CD4-positive, alpha-beta T cell (primary cell): ENCODE data around the gene ACTR1A. TPM values are rescaled to one million over a fixed set of nuclear protein-coding genes. Genes with fewer than 3 reads are reported as not detected.

Experiments used
- ATAC-seq: fragments of 200-7000 bp; cut with Tn5 transposase; one replicate; pipeline ENCODE4 v1.10.0; 2022; ENCODE audit warnings: mild to moderate bottlenecking; ENCODE audit not compliant: poor library complexity
- CTCF ChIA-PET: fragments of 350-600 bp; sonication (Branson Sonifier 250); formaldehyde crosslinking; loops from one replicate; lab custom pipeline; 2021; ENCODE audit warnings: antibody characterized with exemption, inconsistent platforms; lab: Charles Lee
- POLR2A ChIA-PET: fragments of 350-600 bp; sonication (Branson Sonifier 250); formaldehyde crosslinking; loops from one replicate; lab custom pipeline; 2021; ENCODE audit warnings: antibody characterized with exemption, inconsistent platforms; lab: Charles Lee
- DNase-seq, 14 experiments: peaks; one replicate each; pipeline ENCODE4 v3.0.0-alpha.2; 2013 to 2020; ENCODE audit warnings: mixed read lengths in 2 of 14
- H3K27ac ChIP-seq, 2 donors: one replicate each; pipeline versions ENCODE4 v1.5.1 to v1.7.0; 2013; ENCODE audit warnings: low read length in 2 of 2, low read depth in 1 of 2, mild to moderate bottlenecking in 1 of 2
- H3K27me3 ChIP-seq, 2 experiments: 1 replicate in 1 of 2; 2 replicates in 1 of 2; pipeline versions ENCODE4 v1.6.1 to v1.7.0; 2013; ENCODE audit warnings: low read length in 2 of 2, control low read depth in 1 of 2, mild to moderate bottlenecking in 1 of 2, moderate library complexity in 1 of 2; ENCODE audit not compliant: insufficient read depth in 2 of 2, control insufficient read depth in 1 of 2
- H3K36me3 ChIP-seq: one replicate; pipeline ENCODE4 v1.6.1; 2013; ENCODE audit warnings: low read length, control low read depth; ENCODE audit not compliant: insufficient read depth
- H3K4me1 ChIP-seq: one replicate; pipeline ENCODE4 v1.6.1; 2013; ENCODE audit warnings: low read length, control low read depth; ENCODE audit not compliant: insufficient read depth
- H3K4me3 ChIP-seq: one replicate; pipeline ENCODE4 v1.5.1; 2013; ENCODE audit warnings: mild to moderate bottlenecking, low read length, moderate library complexity
- H3K9me3 ChIP-seq, 2 experiments: 1 replicate in 1 of 2; 2 replicates in 1 of 2; pipeline versions ENCODE4 v1.6.1 to v1.7.0; 2013; ENCODE audit warnings: low read length in 2 of 2, mild to moderate bottlenecking in 2 of 2, control low read depth in 1 of 2, moderate library complexity in 1 of 2; ENCODE audit not compliant: control insufficient read depth in 1 of 2, insufficient read depth in 1 of 2
- H3K27ac Mint-ChIP-seq: one replicate; pipeline ENCODE4 v1.8.0; 2020; ENCODE audit warnings: mixed read lengths
- H3K27me3 Mint-ChIP-seq: one replicate; pipeline ENCODE4 v1.8.0; 2021; ENCODE audit warnings: mixed read lengths
- H3K36me3 Mint-ChIP-seq: one replicate; pipeline ENCODE4 v1.8.0; 2021; ENCODE audit warnings: low read depth, mixed read lengths
- H3K4me1 Mint-ChIP-seq: one replicate; pipeline ENCODE4 v1.8.0; 2021; ENCODE audit warnings: low read depth, mixed read lengths
- H3K4me3 Mint-ChIP-seq: one replicate; pipeline ENCODE4 v1.8.0; 2020; ENCODE audit warnings: mild to moderate bottlenecking, mixed read lengths
- H3K9me3 Mint-ChIP-seq: one replicate; pipeline ENCODE4 v1.8.0; 2020; ENCODE audit warnings: mixed read lengths
- CTCF ChIP-seq: fragments of 200-600 bp; IDR thresholded peaks from one replicate; pipeline ENCODE4 v1.8.0; 2022; ENCODE audit warnings: antibody characterized with exemption, mild to moderate bottlenecking
- intact Hi-C, 2 experiments: fragments of 100-400 bp; cut with DNase I in 1 of 2; cut with micrococcal nuclease in 1 of 2; formaldehyde crosslinking; loops; one replicate each; pipeline versions ENCODE4 v1.15.1 to v1.9.0; 2023 to 2025; cut with DNase I, micrococcal nuclease
- total RNA-seq, 174 experiments: library from RNA in 2 of 174; stranded (reverse) in 2 of 174; gene quantifications; one replicate each; pipeline ENCODE4 v1.2.3 and lab custom pipeline; 2021 to 2026

Gene ACTR1A
- total RNA-seq, 2 experiments from 2014 or later = 43.3 to 46.3 TPM

DNA sequence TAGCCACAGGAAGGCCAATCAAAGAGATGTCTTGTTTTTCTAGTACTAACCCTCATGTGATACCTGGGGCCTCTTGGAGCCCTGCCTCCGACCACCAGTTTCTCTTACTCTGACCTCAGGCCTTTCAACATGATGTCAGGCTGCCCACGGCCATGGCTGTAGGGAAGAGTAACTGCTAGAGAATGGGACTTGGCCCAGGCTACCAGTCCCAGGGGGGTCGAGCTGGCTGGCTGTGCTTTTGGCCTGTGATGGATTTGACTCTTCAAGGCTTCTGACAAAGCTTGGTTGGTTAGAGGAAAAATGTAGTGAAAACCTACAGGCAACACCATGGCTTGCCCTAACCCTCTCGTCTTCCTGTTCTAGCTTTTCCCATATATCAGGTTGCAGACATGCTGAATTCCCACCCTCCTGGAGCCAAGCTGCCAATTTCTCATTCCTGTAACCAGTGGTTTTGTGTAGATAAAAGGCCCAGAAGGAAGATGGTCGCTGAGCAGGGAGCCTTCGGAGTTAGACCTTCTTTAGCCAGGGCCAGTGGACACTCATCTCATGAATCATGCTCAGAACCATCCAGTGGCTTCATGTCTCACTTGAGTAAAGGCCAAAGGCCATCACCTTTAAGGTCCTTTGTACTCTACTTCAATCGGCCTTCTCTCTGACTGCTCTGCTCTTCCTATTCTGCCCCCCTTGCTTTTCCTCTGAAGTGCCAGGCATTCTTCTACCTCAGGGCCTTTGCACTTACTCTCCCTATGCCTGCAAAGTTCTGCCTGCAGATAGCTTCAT, 20.9 kb upstream of the ACTR1A start:
- TF ChIP-seq CTCF = no peak

GRCh38 chr10:102522874-102523249, 20.4 kb upstream of the ACTR1A start:
- no peaks in the 10 kb centered on the region for H3K9me3 Mint-ChIP-seq
- H3K36me3 ChIP-seq = peaks cover 50% of the 10 kb centered on the region

More for the DNA sequence above, 20.9 kb upstream of the ACTR1A start:
- no peak overlapping the region for H3K27ac ChIP-seq
- Mint-ChIP-seq H3K9me3 (no peaks in the 10 kb centered on the region), H3K4me1 (peaks cover 22% of the 10 kb centered on the region), H3K4me3 (no peak overlapping the region), H3K36me3 (peaks cover 50% of the 10 kb centered on the region), H3K27me3 (no peaks in the 10 kb centered on the region), H3K27ac (no peak overlapping the region)
- ATAC-seq (no peak), DNase-seq (no peak)
- ChIA-PET POLR2A (interaction anchor here (0.7 kb wide), 1 partner anchor 48 kb away, joined by 3 read pairs; no protein-coding TSS in a partner anchor), CTCF (no interaction called here)
- no peak overlapping the region for H3K4me3 ChIP-seq
- no peaks in the 10 kb centered on the region for H3K27me3 ChIP-seq
- peaks cover 45% of the 10 kb centered on the region for H3K36me3 ChIP-seq
- no peaks in the 10 kb centered on the region for H3K4me1 ChIP-seq
- H3K9me3 ChIP-seq = no peaks in the 10 kb centered on the region
- intact Hi-C loops = no loop called here

DNA sequence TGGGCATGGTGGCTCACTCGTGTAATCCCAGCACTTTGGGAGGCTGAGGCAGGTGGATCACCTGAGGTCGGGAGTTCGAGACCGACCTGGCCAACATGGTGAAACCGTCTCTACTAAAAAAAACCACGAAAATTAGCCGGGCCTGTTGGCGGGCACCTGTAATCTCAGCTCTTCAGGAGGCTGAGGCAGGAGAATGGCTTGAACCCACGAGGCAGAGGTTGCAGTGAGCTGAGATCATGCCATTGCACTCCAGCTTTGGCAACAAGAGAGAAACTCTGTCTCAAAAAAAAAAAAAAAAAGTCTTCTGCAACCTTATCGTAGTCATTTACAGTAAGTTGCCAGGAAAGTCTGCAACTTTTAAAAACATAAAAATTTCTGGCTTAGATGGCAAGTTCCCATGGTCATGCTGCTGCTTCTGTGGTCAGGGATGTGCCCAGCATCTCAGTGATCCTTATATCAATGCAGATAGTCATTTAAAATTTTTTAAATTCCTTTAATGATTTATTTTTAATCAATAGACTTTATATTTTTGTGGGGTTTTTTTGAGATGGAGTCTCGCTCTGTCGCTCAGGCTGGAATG, 16.8 kb upstream of the ACTR1A start:
- intact Hi-C loops = no loop called here
- no peak for TF ChIP-seq CTCF
- ChIA-PET CTCF (no interaction called here), POLR2A (no interaction called here)
- H3K27ac ChIP-seq = no peak overlapping the region
- DNase-seq (no peak), ATAC-seq (no peak)
- no peak overlapping the region for H3K4me3 Mint-ChIP-seq
- no peaks in the 10 kb centered on the region for H3K9me3 ChIP-seq
- H3K4me1 ChIP-seq = no peaks in the 10 kb centered on the region
- peaks cover 51% of the 10 kb centered on the region for H3K36me3 ChIP-seq
- peaks cover 24% of the 10 kb centered on the region for H3K4me1 Mint-ChIP-seq
- no peaks in the 10 kb centered on the region for H3K9me3 Mint-ChIP-seq
- no peak overlapping the region for H3K27ac Mint-ChIP-seq
- no peaks in the 10 kb centered on the region for H3K27me3 ChIP-seq
- no peak overlapping the region for H3K4me3 ChIP-seq
- peaks cover 58% of the 10 kb centered on the region for H3K36me3 Mint-ChIP-seq
- H3K27me3 Mint-ChIP-seq = no peaks in the 10 kb centered on the region

More at GRCh38 chr10:102522874-102523249, 20.4 kb upstream of the ACTR1A start:
- ATAC-seq = no peak
- no peak overlapping the region for H3K4me3 Mint-ChIP-seq
- H3K27me3 Mint-ChIP-seq = no peaks in the 10 kb centered on the region
- H3K4me1 ChIP-seq = no peaks in the 10 kb centered on the region
- ChIA-PET CTCF (no interaction called here), POLR2A (interaction anchor here (0.7 kb wide), 1 partner anchor 48 kb away, joined by 3 read pairs; no protein-coding TSS in a partner anchor)
- H3K9me3 ChIP-seq = no peaks in the 10 kb centered on the region
- no peak for TF ChIP-seq CTCF
- no peak overlapping the region for H3K4me3 ChIP-seq
- peaks cover 55% of the 10 kb centered on the region for H3K36me3 Mint-ChIP-seq
- no peak for DNase-seq
- intact Hi-C loops = no loop called here
- no peak overlapping the region for H3K27ac Mint-ChIP-seq
- peaks cover 22% of the 10 kb centered on the region for H3K4me1 Mint-ChIP-seq
- no peaks in the 10 kb centered on the region for H3K27me3 ChIP-seq
- no peak overlapping the region for H3K27ac ChIP-seq
